Measurements from ENCODE around the gene SPACDR.

SPACDR gene

GRCh38 chr7:100485471-100485876, 21.4 kb upstream of the SPACDR start:
- DNase-seq = no peak

GRCh38 chr7:100484673-100485045, 20.6 kb upstream of the SPACDR start:
- DNase-seq = no peak

DNA sequence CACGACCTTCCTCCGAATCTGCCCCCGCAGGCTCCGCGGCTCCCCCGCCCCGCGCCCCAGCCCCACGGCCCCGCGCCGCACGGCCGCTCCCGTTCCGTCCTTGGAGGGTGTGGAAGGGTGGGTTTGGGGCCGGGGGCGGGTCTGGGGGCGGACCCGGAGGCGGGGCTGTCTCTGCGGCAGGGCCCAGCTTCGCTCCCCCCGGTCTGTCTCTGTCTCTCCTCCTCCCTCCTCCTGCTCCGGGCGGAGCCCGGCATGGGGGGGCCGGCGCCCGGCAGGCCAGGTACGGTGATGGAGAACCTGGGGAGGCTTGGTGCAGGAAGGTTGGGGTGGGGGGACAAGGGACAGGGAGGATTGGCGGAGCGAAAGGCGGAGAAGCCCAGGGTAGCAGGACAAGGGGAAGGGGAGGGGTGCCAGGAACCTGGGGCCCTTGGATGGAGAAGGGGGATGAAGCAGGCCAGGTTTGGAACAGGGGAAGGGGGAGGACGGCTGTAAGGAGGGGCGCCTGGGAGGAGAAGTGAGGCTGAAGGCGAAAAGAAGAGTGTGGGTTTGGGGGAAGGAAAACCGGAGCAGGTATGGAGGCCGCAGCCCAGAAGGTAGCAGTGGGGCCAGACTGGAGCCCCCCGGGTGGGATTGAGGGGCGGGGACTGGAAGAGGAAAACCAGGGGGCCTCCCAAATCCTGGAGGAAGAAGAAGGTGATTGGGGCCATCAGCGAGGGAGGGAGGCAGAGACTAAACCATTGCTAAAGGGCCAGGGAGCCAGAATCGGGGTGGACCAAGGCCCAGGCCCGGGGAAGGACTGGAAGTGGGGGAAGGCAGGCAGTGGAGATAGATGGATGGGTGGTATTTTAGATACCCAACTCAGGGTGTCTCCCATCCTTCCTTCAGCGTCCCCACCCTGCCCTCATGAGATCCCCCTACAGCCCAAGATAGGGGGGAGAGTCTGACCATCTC, 19.9 kb upstream of the SPACDR start, which contains the start of gene NYAP1:
NYAP1 (plus strand) TSS at position 206 of the 951 bp plus-strand sequence. CDS start 1,385 bp downstream, outside the sequence.
- peak; percentile 75 for DNase-seq

DNA sequence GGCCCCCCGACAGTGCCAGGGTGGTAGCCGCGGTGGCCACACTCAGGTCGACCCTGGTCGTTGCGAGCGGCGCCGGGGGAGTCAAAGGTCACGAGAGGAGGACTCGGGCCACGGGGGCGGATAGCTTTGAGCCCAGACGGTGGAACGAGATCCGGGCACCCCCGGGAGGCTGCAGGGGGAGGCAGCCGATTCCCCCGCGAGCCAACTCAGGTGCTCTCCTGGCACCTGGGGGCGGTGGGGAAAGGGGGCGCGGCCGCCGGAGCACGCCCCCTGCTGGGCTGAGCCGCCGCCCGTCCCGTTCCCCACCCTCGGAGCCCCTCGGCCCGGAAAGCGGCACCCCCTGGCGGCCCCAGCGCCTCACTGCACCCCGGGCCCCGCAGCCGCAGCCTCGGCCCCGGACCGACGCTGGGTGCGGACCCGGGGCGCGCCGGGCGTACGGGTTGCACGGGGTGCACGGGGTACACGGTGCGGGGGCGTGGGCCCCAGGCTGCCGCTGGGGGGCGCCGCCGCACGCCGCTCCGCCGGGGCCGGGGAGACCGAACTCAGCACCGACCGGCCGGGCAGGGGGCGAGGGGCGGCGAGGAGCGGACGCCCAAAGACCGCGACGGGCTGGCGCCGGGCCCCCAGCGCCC, 19.1 kb upstream of the SPACDR start:
- peak; percentile 72 for DNase-seq

DNA sequence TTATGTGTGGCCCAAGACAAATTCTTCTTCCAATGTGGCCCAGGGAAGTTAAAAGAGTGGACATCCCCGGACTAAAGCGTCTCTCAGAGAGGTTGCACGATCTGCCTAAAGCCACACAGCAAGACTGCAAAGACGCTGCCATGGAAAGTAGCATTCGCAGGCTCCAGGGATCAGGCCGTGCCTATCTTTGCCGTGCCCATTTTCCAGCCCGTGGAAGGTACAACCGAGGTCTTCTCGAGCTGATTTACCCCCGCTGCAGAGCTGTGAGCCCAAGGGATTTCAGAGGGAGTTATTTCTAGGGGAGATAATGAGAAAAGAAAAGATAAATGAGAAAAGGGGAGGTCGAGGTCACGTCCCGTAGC, 18.6 kb upstream of the SPACDR start:
- DNase-seq = no peak

- DNase-seq = no peak
These were observed 17.4 kb upstream of the SPACDR start for GRCh38 chr7:100481466-100481865.

- DNase-seq = peak; percentile 93
These were observed 15.0 kb upstream of the SPACDR start, which contains the start of gene TSC22D4 for GRCh38 chr7:100478958-100479660. Gene TSC22D4, minus strand, starts transcription at chr7:100479214. Its CDS starts 1,176 bp downstream, at chr7:100478038.

DNA sequence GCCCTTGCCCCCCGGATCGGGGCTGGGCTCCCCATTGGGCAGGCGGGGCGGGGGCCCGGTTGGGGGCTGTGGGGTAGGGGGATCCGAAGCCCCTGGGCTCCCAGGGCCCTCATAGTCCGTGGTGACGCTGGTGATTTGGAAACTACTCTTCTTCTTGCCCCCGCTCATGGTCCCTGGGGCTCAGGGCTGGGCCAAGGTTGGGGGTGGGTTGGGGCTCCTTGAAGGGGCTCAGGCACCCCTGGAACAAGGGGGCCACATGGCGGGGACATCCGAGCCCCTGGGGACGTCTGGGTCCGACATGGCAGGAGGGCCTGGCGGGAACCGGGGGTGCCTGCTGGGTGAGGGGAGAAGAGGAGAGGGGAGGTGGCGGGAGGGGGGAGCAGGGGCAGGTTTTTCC, 13.8 kb upstream of the SPACDR start:
- no peak for DNase-seq

DNA sequence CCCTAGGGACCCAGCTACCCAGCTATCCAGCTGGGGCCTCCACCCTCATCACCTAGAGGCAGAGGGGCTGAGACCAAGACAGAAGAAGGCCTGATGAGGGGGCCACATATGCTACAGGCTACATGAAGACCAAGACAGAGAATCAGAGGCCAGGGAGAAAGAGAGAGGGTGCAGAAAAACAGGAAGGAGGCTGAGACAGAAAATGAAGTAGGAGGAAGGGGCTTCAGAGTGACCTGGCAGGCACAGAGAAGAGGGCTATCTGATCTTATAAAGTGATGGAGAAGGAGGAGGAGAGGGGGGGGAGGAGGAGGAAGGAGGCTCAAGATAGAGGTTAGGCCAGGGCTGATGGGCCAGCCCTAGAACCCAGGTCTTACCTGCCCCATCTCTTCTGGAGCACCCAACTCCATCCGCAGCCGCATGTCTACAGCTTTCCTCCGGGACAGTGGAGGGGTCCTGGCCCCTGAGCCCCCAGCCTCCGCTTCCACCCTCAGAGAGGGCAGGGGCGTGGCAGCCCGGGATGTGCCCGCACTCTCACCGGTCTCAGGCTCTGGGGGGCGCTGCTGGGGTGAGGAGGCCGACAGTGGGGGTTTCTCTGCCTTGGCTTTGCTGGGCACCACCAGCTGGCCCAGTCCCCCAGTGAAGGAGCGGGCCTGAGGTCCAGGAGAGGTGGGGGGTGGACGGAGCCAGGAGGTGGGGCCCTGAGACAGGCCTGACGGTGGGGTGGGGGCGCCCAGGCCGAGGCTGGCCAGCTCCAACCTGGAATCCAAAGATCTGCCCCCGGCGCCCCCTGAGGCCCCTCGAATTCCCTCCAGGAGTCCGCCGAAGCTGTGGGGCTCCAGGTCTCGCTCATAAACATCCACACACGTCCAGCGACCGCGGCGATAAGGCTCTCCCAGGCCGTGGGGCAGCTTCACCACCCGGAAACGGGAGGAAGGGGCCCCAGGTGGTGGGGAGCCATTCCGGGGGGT, 13.1 kb upstream of the SPACDR start:
- DNase-seq = no peak

- DNase-seq = no peak
These were observed 12.2 kb upstream of the SPACDR start for GRCh38 chr7:100476101-100476780.

GRCh38 chr7:100475549-100475948, 11.5 kb upstream of the SPACDR start:
- no peak for DNase-seq

DNA sequence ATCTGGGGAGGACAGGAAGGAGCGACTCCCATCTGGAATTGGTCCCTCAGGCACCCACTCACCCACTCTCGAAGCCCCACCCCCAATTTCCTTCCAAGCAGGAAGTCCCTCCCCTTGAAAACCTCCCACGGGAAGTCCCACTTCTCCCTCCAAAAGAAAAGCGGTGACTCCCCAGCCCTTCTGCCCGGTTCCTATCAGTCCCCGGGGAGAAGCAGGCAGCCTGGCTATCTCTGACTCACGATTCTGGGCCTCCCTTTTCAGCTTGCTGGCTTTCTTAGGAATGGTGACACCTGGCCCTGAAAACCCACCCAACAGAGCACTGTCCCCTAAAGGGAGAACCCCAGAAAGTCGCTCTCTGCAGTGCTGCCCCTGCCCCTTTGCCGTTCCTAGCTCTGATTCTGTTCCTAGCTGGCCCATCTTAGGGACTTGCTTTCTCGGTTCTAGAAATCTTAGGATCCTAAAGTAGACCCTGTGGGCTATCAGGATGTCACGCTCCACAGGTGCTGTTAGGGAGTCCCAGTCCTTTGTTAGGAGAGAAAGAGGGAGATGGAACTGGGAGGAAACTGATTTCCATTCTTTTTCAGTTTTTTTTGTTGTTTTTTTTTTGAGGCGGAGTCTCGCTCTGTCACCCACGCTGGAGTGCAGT, 8.9 kb upstream of the SPACDR start:
- DNase-seq = no peak

GRCh38 chr7:100472121-100472851, 8.2 kb upstream of the SPACDR start:
- no peak for DNase-seq

DNA sequence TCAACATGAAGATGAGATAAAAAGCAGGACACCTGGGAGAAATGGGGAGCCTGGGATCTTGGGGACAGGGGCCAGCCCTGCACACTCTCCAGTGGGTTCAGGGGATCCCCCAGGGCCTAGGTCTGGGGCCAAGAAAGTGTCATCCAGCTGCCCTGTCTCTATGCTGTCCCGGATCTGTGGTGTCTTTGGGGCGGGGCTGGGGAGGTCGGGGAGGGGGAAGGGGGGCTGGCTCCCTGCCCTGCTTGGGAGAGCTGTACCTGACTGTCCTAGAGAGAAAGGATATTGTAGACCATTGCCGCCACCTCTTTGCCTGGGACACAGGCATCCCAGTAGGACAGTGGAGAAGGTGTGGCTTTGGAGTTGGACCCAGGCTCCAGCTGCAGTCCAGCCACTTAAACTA, 7.0 kb upstream of the SPACDR start:
- no peak for DNase-seq

DNA sequence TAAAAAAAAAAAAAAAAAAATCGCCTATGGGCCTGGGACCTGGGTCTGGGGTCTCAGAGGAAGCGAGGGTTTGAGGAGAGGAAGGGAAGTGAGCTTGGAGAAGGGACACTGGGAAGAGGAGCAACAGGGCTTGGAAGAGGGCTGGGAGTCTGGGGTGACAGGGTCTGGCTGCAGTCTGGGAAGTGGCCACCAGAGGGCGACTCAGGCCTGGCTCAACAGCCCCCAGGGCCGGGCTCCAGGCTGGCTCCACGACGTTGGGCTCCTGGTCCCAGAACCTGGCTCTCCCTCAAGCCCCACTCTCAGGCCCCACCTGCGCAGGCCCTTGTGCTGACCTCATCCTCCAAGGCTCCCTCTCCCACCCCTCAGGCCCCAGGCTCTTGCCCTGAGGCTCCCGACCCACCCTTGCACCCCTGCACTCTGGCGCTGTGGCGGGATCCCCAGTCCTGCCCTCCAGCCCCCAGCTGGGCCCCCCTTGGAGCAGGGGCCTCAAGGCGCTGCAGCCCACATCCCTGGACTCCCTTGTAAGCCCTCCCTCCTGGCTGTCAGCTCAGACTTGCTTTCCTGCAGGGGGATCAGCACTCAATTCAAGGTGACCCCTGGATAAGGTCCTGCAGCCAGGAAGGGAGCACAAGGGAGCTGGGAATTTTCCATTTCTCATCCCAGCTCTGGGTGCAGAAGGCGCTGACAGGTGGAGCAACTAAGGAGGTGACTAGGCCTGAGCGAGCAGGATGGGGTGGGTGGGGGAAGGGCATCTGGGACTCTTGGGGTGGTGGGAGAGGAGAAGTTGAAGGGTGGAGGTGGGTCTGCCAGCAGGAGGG, 5.4 kb upstream of the SPACDR start:
- DNase-seq = peak; percentile 70

DNA sequence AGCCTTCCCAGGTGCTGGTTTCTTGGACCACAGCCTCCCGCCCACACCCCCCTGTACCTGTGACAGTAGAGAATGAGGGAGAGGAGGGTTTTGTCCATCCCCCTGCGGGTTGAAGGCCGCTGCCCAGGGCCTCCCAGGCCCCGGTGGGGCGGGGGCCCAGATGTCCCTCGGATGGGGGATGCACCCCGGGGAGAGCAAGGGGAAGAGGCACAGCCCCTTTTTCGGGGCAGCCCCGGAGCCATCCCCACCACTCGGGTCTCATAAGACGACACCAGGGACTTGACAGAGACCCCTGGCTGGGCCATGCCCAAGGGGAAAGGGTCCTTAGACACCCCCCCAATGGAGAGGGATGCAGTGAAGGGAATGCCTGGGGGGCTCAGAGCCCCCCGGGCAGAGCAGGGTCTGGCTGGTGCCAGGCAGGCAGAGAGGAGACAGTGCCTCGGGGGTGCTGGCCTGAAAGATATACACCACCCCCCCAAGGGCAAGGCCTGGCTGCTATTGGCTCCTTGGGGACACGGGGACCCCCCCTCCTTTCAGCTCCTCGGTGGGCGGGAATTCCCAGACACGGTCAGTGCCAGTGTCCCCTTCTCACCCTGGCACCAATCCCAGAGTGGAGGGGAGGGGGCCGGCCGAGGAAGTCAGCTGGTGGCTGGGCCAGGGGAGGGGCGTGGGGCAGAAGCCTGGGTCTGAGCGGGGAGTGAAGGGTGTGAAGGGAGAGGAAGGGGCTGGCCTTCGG, 3.7 kb upstream of the SPACDR start:
- DNase-seq = no peak

DNA sequence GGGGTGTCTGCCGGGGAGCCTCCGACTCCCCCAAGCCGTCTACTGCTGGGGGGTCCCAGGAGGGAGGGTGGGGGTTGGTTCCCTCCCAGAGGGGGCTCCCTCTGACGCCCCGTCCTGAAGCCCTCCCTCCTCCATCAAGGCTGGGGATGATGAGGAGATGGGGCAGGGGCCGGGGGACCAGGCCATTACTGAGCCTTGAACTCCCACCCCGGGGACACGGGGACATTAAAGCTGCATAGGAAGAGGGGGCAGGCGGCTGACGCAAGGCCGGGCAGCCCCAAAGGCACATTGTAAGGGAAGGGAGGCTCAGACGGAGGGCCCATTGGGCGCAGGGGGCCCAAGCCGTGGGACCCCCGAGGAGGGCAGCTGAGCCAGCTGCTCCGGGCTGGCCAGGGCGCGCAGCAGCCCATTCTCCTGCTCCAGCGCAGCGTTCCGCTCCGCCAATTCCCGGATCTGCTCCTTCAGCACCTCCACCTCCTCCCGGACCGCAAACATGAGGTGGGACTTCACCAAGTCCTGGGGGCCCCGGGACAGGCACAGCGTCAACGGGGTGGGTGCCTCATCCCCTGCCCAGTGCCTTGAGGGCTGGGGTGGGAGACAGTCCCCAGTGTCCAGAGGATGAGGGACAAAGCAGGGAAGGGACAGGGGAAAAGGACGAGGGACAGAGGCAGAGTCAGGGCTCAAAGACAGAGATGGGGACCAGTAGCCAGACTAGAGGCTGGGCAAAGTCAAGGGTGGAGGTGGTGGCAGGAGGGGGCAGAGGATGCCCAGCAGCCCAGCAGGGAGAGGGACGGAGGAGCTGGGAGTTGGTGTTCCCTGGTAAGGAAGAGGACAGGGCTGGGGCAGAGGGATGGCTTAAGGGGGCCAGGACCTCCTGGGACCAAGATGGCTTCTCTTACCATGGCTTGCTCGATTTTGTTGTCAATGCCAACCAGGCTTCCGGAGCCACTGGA, 2.9 kb upstream of the SPACDR start:
- DNase-seq = no peak

All from right kidney (tissue), 1 donor.